Stimulated activated CD8-positive, alpha-beta memory T cell treated with anti-CD3 and anti-CD28 coated beads, Interleukin-12 subunit alpha, Interleukin-12 subunit beta, amount 100 ng/mL, for 24 hours (primary cell): ENCODE results near the gene CEBPA.

ENCODE experiments used
- DNase-seq: peaks from one replicate; pipeline ENCODE4 v3.0.0-alpha.2; 2020; ENCODE audit errors: extremely low read depth

CEBPA gene

DNA sequence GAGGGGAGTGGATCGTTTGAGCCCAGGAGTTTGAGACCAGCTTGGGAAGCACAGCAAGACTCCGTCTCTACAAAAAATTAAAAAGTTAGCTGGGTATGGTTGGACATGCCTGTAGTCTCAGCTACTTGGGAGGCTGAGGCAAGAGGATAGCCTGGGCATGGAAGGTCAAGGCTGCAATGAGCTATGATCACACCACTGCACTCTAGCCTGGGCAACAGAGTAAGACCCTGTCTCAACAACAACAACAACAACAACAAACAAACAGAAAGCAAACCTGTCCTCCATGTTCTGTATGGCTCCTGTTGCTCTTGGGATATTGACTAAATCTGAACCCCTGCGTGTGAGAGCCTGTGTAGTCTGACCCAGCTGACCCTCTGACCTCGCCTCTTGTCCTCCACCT, 14.9 kb downstream of the CEBPA start:
- no peak for DNase-seq

DNA sequence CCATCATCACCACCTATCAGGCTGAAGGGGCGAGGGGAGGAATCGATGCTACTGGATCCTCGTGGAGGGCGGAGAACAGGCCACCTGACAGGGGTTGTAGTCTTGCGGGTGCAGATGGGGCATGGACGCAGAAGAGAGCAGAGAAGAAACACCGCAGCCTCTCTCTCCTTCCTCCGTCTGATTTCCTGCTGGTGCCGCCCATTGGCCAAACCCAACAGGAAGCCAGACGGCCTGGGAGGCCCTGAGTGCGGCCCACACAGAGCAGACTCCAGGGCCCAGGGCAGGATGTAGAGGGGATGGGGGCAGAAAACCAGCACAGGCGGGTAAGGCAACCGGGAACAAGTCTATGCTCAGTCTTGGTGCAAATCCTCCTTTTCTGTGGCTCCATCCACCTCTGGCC, 15.4 kb downstream of the CEBPA start:
- DNase-seq: no peak

DNA sequence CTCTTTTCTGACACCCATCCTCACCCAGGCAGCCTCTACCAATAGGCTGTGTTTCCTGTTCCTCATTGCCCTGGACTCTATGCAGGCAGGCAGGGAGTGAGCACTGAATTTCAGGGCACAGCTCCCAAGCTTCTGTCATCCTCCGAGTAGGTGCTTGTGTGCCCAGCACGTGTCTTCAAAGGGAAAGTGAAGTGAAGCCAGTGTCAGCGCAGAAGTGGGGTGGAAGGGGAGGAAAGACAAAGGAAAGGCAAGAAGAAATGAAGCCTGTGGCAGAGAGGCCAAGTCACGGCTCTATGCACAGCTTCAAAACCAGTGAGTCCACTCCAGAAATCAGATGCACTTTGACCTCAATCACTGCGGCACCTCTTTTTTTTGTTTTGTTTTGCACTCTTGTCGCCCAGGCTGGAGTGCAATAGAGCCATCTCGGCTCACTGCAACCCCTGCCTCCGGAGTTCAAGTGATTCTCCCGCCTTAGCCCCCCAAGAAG, 16.9 kb downstream of the CEBPA start:
- DNase-seq: no peak

DNA sequence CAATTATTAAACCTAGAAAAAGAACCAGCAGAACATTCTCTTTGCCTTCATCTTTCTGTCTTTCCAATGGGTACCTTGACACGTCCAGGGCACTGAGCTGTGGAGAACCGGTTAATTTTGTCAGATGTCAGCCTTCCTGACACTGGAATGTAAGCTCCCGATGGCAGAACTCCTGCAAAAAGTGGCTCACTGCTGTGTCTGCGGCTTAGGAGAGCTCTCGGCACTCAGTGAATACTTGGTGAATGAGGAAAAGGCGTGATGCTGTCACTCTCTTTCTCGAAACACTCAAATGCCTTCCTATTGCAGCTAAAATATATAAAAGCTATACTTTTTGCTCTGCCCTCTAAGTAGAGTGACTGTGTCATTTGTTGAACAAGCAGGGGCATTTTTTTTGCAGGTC, 17.6 kb downstream of the CEBPA start:
- DNase-seq: no peak

DNA sequence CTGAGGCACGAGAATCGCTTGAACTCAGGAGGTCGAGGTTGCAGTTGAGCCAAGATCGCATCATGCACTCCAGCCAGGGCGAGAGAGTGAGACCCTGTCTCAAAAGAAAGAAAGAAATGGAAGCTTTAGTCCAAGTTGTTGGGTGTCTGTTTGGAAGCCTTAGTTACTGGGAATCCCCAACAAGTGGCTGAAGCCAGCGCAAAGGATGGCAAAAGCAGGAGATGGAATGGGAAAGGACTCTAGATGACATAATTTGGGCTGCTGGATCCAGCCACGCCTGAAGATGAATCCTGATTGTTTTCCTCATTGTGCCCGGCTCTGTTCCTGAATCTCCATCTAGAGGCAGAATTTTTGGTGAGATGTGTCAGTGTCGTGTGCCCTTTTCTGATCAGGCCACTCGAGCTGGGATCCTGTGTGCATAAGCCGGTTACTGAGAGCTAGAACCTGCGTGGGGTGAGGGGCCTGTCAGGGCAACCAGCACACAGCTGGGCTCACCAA, 18.1 kb downstream of the CEBPA start:
- DNase-seq: no peak

DNA sequence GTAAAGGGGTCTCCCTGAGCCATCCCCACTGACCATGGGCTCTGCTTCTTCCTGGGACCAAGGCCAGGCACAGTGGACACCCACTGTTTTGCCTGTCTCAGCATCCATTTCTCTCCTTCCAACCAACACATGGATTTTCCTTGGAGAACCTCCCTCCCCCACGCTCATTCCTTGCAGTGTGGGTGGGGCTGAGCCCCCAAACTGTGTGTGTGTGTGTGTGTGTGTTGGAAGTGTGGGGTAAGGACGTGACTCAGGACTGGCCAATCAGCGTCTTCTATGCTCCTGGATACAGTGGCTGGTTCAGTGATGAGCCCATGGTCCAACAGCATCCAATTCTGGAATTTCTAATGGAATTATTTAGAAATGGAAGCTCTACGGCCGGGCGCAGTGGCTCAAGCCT, 18.7 kb downstream of the CEBPA start:
- DNase-seq: no peak

DNA sequence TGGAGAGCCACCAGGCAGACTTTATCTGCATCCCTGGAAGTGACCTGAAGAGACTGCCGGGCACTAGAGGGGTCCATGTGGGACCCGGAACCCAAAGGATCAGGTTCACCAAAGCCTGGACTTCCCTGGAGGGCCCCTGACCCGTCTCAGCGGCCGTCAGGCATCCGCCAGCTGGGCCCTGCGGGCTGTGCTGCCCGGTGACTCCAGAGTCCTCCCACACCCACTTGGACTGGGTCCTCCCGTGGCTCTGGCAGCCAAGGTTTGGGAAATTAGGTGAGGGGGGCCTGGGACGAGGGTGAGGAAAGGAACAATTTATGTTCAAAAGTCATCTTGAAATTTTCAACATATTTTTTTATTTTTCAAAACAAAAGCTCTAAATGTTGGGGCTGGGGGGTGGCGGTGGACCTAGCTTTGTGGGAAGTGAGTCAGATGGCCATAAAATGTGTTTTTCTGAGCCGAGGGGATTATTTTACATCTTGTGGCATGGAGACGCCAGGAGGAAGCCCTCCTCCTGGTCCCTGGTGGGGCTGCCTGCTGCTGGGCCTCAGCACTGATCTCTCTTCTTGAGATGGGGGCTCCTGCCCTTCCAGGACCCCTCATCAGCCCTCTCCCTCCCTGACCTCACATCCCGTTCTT, 20.2 kb downstream of the CEBPA start:
- DNase-seq: no peak

DNA sequence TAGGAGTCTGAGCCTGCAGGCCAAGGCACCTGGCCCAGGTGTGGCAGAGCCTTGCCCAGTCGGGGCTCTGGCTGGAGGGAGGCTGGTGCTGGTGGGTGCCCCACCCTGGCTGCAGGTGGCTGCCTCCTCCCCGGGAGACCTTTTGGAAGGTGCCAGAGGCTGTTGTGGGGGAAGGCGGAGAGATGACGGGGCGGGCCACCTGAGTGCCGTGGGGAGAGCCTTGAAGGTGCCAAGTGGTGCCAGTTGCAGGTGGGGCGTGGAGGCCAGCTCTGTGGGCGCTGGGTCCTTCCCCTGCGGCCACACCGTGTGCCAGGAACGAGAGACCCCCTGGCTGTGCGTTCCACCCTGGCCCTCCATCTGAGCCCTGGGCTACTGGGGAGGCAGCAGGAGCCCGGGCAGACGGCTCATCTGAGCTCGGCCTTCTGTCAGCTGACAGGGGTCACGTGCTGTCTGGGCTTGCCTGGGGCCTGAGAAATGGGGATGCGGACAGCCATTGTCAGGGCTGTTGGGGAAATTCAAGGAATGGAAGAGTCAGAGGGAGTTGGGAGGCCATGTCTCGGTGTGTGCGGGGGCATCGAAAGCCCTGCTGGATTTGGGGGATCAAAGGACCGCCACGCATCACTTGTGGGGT, 20.9 kb downstream of the CEBPA start:
- no peak for DNase-seq

DNA sequence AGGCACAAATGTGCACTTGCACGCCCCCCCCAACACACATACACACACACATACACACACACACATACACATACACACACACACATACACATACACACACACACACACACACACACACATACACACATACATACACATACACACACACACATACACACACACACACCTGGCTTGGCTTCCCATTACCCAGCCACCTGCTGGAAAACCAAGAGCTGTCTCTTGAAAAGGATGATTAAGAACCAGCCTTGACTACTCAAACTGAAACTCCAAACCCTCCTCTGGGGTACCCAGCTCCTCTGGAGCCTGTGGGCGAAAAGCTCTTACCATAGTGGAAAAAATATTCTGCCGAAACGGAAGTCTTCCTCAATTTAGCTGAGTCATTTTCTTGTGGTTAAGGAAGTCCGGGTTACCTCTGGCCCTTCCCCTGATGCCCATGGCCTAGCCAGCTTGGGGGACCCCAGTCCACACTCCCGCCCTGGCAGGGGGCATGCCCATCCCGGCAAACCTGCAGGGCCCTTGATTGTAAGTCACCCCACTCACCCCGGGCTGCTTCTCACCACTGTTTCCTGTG, 21.9 kb downstream of the CEBPA start:
- no peak for DNase-seq

DNA sequence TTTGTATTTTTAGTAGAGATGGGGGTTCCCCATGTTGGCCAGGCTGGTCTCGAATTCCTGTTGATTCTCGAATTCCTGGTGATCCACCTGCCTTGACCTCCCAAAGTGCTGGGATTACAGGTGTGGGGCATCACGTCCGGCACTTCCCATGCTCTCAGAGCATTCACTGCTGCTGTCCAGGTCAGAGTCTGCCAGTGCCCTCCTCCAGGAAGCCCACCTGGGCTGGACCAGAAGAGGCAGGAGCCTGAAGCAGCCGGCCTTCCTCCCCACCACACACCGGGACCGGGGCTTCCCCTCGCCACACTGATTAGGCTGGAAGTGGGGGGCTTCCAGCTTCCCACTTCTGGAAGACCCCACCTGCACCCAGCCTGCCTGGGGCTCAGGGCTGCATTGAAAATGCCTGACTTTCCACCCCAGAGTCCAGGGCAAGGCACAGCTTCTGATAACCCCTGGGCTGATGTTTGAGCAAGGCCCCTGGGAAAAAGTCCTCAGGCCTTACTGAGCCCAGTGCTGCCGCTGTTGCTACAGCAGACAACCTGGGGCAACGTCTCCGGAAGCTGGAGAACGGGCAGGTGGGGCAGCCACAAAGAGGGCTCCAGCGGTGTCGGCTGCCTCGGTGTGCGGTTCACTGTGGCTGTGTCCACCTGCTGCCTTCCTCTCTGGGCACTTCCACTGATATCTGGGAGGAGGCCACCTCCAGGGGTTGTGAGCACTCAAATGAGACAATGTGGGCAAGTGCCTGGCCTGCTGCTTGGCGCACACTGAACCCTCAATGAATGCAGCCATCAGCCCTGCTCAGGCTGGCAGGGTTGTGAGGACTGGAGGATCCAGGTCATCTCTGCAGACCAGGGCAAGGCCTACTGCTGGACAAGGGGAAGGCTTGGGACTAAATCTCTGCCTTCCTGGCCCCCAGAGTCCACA, 22.6 kb downstream of the CEBPA start:
- DNase-seq: no peak

DNA sequence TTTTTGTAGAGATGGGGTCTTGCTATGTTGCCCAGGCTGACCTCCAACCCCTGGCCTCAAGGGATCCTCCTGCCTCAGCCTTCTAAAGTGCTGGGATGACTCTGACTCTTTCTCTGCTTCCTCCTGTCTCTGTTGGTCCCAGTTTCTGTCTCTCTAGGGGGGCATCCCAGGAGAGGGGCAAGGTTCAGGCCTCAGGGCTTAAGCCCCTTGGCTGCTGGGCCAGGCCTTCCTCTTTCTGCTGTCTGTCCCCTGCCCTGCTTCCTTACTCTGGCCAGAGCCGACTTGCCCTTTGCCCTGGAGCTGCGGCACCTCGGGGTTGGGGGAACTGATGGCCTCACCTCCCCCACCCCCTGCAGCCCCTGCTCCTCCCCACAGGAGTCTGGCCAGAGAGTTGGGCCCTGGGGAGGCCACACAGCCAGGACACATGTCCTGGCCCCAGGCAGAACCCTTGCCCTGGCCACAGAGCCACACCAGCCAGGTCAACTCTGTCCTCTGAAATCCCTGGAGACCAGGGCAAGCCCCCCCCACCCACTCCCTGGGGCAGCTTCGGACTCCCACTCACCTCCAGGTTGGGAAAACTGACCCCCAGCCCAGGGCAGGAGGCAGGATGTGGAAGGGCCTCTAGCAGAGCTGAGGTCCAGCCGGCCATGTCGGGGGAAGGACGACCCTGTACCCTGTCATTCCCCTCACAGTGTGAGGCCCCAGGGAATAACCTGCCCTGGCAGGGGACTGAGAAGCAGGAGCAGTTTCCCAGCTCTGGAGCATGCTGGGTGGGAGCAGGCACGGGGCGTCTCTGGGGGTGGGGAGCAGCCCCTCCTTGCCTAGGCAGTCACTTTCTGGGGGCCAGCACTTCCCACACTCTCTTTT, 23.7 kb downstream of the CEBPA start:
- no peak for DNase-seq

DNA sequence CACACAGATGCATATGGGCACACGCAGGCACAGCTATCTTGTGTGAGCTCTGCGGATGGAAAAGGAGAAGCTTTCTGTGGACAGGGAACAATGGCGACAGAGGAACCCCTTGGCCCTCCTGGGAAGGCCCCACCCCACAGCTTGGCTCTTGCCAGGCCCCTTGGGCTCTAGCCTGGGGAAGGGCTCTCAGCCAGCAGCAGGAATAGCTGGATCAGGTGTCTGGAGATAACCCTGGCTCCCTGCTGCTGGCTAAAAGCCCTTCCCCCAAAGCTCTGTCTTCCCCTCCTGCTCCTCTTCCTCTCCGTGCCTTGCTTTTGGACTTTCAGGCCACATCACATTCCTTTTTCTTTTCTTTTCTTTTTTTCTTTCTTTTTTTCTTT, 24.3 kb downstream of the CEBPA start:
- DNase-seq: no peak

DNA sequence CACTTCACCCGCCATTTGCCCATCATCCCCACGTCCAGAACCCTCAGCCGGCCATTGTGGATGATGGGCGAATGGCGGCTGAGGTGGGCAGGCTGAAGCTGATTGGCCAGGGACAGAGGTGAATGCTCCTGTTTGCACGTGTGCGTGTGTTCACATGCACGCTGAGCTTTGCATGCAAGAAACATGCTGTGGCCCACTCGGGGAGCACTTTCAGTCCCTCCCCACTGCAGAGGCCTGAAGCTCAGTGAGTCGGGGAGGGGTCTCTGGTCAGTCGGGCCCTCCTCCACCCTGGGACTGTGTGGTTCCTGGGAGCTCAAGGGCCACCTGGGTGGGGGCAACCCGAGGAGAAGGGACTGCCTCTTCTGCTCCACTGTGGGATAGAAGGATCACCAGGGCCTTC, 24.9 kb downstream of the CEBPA start:
- no peak for DNase-seq

DNA sequence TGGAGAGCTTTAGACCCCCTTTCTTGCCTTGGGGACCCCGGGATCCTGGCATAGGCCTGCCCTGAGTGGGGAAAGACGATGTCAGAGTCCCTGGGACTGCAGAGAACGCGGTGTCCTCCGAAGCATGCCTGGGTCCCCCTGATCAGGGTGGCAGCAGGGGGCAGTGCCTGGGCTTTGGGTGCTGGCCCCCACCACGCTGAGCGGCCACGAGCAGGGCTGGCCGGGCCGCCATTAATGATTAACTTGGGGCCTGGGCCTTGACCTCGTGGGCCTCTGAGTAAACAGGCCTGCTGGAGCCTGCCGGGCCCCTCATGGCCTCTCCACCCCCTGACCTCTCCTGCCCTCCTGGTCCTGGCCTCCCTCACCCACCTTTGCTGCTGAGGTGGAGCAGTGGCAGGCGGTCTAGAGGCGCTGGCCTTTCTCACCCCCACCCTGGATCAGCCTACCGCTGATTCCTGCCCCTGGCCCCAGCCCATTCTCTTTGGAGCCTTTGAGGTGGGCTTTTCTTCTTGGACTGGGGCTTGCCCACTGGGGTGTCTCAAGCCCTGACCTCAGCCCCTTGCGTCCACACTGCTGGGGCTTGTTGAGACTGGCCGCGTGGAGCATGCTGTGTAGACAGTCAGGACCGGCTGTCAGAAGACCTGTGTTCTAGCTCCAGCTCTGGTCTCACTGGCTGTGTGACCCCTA, 26.3 kb downstream of the CEBPA start:
- no peak for DNase-seq

DNA sequence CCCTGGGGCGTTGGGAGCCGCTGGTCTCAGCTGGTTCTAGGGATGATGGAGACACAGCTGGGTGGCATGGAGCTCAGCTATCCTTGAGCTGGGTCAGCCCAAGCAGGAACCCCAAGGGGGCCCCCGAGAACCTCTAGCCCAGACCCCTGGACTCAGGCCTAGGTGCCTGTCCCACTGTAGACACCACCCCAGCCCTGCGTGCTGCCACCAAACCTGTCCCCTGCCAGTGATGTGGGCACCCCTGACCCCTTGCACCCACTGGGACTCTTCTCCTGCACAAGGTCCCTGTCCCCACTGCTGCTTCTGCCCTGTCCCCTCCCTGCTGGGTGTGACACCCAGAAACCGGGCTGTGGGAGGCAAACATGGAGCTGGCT, 26.8 kb downstream of the CEBPA start:
- DNase-seq: no peak

DNA sequence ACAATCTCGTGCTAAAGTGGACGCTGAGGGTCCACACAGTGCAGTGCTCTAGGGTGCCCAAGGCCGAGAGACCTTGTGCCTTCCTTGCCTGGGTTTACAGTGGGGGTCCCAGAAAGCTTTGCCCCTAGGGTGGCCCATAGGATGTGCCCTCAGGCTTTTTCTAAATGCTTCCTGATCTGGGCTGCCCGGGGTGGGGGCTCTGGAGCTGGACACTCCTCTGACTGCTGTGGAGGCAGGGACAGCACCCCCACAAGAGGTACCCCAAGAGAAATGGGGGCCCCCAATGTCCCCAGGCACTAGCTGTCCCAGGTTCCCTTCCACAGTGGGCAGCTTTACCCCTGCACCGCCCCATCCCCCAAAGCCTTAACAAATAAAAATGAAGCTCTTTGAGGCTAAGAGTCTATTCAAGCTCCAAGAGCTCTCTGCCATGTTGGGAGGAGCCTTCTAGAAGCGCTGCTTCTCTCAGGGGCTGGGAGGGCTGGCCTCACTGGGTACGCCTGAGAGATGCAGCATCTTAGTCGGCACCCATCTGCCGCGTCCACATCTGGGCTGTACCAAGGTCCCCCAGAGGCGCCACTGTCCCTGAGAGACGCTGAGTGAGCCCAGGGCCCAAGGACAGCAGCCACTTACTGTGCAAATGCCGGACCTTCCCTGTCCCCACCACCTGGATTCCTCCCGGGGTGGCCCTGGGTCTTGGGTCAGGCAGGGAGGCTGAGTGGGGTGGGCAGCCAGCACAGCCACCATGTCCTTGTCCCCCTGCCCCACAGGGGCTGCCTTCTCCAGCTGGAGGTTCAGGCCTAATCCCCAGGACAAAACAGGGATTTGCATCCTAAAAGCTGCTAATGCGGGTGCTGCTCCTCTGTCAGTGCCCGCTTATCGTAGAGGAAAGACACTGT, 27.4 kb downstream of the CEBPA start:
- no peak for DNase-seq

DNA sequence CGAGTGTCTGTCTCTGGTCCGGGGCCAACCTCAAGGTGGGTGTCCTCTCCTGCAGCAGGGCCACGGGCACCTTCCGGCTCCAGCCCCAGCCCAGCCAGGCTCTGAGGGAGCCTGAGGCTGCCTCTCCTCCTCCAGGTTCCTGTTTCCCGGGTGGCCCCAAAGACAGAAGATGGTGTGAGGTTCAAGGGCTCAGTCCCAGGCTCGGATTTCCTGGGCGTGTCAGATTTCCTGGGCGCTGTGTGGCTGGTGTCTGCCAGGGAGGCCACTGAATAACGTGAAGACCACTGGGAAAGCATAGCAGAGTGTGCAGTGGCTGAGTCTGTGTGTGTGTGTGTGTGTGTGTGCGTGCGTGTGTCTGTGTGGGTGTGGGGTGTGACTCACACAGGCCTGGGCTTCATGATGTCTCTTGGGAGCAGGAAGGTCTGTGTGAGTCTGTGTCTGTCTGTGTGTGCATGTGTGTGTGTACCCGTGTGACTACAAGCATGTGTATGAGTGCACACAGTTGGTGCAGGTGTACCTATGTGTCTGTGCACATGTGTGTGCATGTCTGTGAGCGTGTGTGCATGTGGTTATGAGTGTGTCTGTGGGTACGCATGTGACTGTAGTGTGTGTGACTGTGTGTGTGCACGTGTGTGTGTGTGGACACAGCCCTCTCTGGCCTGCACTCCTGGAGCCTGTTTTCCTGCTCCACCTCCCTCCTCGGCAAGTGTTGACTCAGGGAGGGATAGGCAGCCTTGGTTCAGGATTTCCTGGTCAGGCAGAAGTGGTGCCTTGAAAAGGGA, 28.3 kb downstream of the CEBPA start:
- DNase-seq: no peak

DNA sequence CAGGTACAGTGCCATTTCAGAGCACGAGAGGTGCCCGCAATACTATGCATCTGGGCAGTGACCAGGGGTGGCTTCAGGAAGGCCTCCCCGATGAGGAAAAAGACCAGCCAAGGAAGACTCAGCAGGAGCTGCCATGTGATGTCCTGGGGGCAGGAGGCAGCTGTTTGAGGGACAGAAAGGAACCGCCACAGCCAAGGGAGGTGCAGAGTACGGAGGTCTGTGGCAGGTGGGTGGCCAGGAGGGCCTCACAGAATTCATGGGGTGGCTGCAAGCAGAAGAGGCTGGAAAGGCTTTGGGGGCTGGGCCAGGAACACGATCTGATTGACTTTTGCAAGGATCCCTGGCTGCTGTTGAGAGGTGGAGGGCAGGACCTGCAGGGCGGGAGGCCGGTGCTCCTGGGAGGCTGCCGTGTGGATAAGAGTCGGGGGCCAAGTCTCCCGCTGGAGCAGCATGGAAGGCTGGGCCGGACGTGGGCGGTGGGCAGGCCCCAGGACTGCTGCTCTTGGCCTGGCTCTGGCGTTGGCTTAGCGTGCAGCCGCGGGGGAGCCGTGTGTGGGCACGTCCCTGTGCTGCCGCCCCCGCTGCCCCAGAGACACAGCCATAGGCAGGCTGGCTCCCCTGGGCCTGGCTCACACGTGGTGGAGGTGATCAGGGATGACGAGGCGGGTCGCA, 29.1 kb downstream of the CEBPA start:
- DNase-seq: no peak
